SK-N-SH treated with all-trans-retinoic acid at 6 μM for 48 hours (cell line): ENCODE measurements around the gene DOCK2.

ENCODE experiments used
- BACH2 ChIP-seq: fragments of 250-450 bp; sonication (Bioruptor Pico); IDR thresholded peaks from 2 replicates; pipeline ENCODE4 v1.9.0; 2021; ENCODE audit warnings: mild to moderate bottlenecking, borderline replicate concordance
- CREB5 ChIP-seq: fragments of 250-450 bp; sonication (Bioruptor Pico); IDR thresholded peaks from 2 replicates; pipeline ENCODE4 v1.5.1; 2020; ENCODE audit warnings: low read depth, mild to moderate bottlenecking, moderate library complexity
- CSDC2 ChIP-seq: fragments of 250-450 bp; sonication (Bioruptor Pico); IDR thresholded peaks from 2 replicates; pipeline ENCODE4 v1.5.0; 2020; ENCODE audit warnings: mild to moderate bottlenecking, moderate library complexity
- CSRNP3 ChIP-seq: fragments of 250-450 bp; sonication (Bioruptor Pico); IDR thresholded peaks from 2 replicates; pipeline ENCODE4 v1.5.1; 2021; ENCODE audit warnings: mild to moderate bottlenecking, moderate library complexity
- ESRRG ChIP-seq: fragments of 250-450 bp; sonication (Bioruptor Pico); IDR thresholded peaks from 2 replicates; pipeline ENCODE4 v1.6.1; 2021; ENCODE audit warnings: mild to moderate bottlenecking
- GLIS3 ChIP-seq: fragments of 250-450 bp; sonication (Bioruptor Pico); IDR thresholded peaks from 2 replicates; pipeline ENCODE4 v1.5.0; 2020; ENCODE audit warnings: mild to moderate bottlenecking, moderate library complexity
- ISL1 ChIP-seq: fragments of 250-450 bp; sonication (Bioruptor Pico); IDR thresholded peaks from 2 replicates; pipeline ENCODE4 v2.1.2; 2022; ENCODE audit warnings: mild to moderate bottlenecking, moderate library complexity
- OSR1 ChIP-seq: fragments of 250-450 bp; sonication (Bioruptor Pico); IDR thresholded peaks from 2 replicates; pipeline ENCODE4 v1.8.0; 2022; ENCODE audit warnings: moderate library complexity, mild to moderate bottlenecking, inconsistent platforms
- PATZ1 ChIP-seq: fragments of 250-450 bp; sonication (Bioruptor Pico); IDR thresholded peaks from 2 replicates; pipeline ENCODE4 v1.8.0; 2020; ENCODE audit warnings: mild to moderate bottlenecking, moderate library complexity, borderline replicate concordance
- POU6F1 ChIP-seq: fragments of 250-450 bp; sonication (Bioruptor Pico); IDR thresholded peaks from 2 replicates; pipeline ENCODE4 v1.8.0; 2021; ENCODE audit warnings: low read depth, mild to moderate bottlenecking, moderate library complexity, borderline replicate concordance
- RARB ChIP-seq: fragments of 250-450 bp; sonication (Bioruptor Pico); IDR thresholded peaks from 2 replicates; pipeline ENCODE4 v1.8.0; 2021; ENCODE audit warnings: mild to moderate bottlenecking, moderate library complexity
- ZFP3 ChIP-seq: fragments of 250-450 bp; sonication (Bioruptor Pico); IDR thresholded peaks from 2 replicates; pipeline ENCODE4 v1.5.0; 2020; ENCODE audit warnings: mild to moderate bottlenecking, moderate library complexity
- ZFP30 ChIP-seq: fragments of 450-650 bp; formaldehyde crosslinking; IDR thresholded peaks from 2 replicates; pipeline ENCODE4 v1.5.0; 2022; ENCODE audit warnings: mild to moderate bottlenecking, moderate library complexity

GRCh38 chr5:169939731-169940130 lies 302.7 kb downstream of the DOCK2 start:
- no peak for TF ChIP-seq OSR1 (CRISPR knock-in tag)
- TF ChIP-seq ESRRG (CRISPR knock-in tag), result no peak
- no peak for TF ChIP-seq PATZ1 (CRISPR knock-in tag)
- TF ChIP-seq CREB5 (CRISPR knock-in tag), result no peak
- TF ChIP-seq RARB (CRISPR knock-in tag), result no peak
- no peak for TF ChIP-seq BACH2
- no peak for TF ChIP-seq ZFP3
- no peak for TF ChIP-seq ZFP30 (CRISPR knock-in tag)
- TF ChIP-seq CSDC2, result no peak
- no peak for TF ChIP-seq ISL1
- TF ChIP-seq POU6F1 (CRISPR knock-in tag), result no peak
- no peak for TF ChIP-seq GLIS3 (CRISPR knock-in tag)
- TF ChIP-seq CSRNP3 (CRISPR knock-in tag), result no peak
